Measurements from ENCODE around the gene CACNA1G.

GRCh38 chr17:50560931-50561745 is 623 bp downstream of the CACNA1G start:
- TF ChIP-seq CTCF (IDR thresholded peaks at IDR 0.05) (no peak), POLR2A (IDR thresholded peaks at IDR 0.05) (no peak)

Data from right lobe of liver (tissue), 4 donors.